ENCODE results near the gene PRR22.

PRR22 gene

DNA sequence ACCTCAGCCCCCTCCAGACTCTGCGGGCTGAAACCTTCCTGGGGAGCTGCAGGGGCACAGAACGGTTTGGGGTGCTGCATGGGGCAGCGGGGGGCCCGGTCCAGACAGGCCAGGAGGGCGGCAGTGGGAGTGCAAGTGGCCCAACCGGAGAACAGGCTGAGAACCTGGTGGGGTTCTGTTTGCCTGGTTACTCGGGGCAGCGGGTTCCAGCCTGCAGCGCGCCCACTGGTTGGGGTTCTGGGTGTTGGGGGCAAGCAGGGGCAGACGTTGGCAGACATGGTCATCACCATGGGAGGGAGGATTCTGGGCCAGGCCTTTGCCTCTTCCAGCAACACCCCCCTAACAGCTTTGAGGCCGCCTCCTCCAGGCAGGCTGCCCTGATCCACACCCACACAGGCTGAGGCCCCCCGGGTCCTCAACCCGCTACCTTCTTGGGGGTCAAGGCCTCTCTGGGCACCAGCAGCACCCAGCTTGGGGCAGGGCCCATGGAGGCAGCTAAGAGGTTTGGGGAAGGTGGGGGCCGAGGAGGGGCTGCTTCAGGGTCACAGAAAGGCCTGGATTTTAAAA, at the start of gene PRR22:
PRR22 (minus strand) TSS at position 166 of the 567 bp plus-strand sequence; CDS start at position 80, 86 bp downstream.
- no peak for DNase-seq

DNA sequence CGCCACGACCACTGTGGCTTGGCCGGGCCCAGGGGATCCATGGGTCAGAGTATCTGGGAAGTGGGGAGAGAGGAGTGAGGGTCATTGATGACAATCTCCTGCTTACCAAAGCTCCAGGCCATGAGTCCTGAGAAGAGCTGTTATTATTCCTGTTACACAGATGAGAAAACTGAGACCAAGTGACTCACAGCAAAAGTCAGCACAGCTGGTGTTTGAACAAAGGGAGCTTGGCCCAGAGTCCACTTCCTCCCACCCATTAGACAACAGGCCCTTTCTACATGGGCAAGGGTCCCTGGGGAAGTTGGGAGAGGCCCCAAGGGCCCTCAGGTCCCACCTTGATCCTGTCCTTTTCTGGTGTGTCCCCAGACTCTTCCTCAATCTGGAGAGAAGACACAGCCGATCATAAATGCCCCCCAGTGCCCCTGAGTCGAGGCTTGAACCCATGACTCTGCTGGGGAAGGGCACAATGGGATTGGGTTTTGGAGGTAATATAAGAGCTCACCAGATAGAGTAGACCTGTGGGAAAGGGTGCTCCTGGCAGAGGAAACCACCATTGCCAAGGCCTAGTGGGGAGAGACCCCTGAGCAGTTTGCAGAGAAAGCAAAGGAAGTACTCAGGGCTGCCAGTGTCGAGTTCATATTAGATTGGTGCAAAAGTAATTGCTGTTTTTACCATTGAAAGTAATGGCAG, 48.1 kb upstream of the PRR22 start:
- peak; percentile 14 for DNase-seq

DNA sequence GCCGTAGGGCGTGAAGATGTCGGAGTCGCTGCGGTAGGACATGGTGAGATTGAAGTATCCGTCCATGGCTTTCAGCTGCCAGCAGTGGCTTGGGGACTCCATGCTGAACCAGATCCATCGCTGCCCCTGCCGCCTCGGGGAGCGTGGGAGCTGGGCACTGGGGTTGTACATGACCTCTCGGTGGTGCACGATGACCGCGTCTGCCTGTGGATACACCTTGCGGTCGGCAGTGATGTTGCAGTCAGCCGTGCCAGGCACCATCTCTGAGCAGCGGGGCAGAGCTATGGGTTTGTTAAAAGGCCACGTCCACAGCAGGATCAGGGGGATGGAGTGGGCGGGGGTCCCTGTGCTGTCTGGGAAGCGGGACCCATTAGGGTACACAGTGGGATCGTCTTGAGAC, 47.5 kb upstream of the PRR22 start:
- peak; percentile 8 for DNase-seq

DNA sequence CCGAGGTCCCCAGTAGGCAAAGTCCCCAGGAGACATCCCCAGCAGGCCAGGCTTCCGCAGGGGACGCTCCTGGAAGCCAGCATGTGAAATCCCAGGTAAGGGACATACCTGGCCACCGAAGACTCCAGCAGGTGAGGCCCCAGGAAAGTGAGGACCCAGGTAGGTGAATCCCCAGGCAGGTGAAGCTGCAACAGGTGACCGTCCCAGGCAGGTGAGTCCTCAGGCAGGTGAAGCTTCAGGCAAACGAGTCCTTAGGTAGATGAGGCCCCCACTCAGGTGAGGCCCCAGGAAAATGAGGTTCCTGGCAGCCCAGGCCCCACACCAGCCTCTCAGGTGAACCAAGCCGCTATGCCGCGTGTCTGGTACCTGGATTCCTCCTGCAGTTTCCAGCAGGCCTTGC, 46.6 kb upstream of the PRR22 start:
- peak; percentile 2 for DNase-seq

DNA sequence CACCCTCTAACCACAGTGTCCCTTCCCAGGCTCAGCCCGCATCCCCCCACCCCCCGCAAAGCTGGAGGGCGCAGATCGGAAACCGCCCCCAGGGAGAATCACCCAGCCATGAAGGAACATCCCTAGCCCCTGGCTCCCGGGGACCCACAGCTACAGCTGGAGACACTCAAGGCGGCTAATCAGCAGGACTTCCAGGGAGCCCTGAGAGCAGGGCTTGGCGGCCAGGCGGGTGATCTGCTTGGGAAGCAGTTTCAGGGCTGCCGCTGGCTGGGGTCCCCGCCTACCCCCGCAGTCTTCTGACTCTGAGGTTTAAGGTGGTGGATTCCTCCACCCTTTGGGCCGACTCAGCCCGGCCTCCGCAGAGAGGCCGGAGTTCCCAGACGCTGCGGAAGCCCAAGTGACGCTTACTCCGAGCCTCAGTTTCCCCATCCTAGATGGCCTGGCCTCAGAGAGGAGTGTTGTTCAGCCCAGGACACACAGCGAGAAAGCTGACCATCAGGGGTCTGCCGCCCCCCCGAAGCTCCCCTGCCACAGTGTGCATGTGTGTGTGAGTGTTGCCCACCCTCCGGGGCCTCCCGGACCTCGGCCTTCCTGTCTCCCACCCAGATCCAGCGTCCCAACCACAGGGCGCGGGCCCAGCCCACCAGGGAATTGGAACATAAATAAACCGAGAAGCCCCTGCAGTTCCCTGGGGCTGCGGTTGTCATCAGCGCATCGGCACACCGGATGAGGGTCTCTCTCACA, 45.2 kb upstream of the PRR22 start:
- peak; percentile 8 for DNase-seq

DNA sequence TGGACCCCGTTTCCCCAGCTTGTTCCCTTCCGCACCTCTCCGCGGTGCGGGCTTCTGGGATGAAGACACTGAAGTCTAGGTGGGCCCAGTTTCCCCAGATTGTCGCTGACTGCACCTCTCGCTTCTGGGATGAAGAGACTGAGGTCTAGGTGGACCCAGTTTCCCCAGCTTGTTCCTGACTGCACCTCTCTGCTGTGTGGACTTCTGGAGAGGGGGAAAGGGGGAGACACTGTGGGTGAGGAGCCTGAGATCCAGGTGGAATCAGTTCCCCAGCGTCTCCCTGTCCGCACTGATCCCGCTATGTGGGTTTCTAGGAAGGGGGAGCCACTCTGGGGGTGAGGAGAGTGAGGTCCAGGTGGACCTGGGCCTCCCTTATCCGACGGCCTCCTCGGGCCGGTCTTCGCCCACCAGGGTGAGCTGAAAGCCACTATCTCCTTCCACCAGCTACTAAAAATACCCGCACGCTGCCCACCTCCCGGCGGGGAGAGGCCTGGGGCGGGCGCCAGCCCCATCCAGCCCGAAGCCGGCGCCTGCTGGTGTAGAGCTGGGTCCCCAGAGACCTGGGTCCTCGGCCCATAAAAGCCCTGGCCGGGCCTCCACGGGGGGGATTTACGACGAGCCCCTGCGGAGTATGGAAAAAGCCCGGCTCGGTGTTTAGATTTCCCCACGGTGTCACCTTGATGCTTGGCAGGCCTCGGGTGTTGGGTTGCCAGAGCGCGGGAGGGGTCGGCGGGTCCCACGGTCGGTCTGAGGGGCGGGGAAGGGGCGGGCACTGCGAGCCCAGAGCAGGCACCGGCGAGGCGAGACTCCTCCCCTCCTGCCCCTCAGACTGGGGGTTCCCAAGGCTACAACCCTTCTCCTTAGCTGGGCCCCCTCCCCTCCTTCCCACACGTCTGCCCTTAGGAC, 44.4 kb upstream of the PRR22 start:
- DNase-seq = no peak

DNA sequence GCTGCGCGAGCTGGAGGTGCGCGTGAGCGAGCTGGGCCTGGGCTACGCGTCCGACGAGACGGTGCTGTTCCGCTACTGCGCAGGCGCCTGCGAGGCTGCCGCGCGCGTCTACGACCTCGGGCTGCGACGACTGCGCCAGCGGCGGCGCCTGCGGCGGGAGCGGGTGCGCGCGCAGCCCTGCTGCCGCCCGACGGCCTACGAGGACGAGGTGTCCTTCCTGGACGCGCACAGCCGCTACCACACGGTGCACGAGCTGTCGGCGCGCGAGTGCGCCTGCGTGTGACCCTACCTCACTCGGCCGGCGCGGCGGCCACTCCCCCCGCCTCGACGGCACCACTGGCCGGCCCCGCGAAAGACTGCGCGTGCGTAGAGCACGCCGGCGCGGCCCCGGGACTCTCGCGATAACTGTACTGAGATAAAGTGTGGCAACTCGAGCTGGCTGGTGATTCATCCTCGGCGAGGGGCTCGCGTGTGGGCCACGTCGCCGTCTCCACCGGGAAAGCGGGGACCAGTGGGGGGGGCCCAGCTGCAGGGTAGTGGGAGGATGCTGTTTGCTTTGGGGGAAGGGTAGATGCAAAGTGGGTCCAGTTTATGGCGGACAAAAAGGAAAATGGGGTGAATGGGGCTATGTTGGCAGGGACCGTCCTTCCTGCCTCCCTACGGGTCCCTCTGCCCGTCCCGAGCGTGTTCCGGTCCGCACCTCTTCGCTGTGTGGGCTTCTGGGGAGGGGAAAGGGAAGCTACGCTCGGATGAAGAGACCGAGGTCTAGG, 43.5 kb upstream of the PRR22 start:
- peak; percentile 97 for DNase-seq

DNA sequence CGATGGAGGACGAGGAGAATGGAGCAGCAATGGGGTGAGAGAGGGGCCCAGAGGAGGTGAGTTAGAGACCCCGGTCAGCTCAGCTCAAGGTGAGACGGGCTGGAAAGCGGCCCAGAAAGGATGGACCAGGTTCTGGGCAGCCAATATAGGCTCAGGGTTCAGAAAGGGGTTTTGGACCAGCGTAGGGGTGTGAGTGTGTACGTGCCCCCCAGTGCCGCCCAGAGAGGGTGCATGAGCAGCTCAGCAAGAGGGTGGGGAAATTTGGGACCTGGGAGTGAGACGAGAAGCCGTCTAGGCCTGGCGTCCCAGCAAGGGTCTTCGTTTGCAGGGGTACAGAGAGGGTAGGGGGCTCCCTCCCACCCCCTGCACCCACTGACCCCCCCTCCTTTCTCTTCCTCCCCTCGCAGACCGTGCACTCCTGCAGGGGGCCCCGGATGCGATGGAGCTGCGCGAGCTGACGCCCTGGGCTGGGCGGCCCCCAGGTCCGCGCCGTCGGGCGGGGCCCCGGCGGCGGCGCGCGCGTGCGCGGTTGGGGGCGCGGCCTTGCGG, 42.9 kb upstream of the PRR22 start:
- DNase-seq = no peak

DNA sequence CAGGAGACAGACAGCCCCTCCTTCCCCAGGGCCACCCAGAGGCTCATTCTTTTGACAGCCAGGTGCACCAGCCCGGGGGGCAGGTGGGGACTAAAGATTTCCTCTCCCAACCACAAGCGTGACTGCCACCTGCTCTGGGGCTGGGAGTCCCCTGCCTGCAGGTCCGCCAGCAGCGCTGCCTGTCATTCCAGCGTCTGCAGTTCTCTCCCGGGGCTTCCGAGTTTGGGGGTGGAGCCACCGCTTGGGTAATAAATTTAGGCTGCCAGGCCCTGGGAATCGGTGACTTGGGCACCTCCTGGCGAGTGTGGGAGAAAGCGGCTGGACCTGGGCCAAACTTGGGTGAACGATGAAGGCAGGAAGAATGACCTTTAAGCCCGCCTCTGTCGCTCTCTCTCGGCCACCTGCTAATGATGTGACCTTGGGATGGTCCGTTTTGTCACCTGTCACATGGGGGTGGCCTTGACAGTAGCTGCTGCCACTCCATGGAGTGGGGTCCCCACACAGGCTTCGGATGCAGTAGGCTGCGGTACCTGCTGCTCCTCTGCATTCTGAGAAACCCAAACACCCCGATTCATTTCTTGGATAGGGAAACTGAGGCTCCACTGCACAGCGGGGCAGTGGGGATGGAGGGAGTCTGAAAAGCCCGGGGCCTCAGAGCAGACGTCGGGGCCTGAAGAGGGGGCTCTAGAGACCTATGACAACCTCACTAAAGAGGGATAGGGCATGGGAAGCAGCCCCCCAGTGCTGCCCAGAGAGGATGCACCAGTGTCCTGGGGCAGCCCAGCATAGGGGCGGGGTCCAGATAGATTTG, 42.2 kb upstream of the PRR22 start:
- DNase-seq = peak; percentile 62

DNA sequence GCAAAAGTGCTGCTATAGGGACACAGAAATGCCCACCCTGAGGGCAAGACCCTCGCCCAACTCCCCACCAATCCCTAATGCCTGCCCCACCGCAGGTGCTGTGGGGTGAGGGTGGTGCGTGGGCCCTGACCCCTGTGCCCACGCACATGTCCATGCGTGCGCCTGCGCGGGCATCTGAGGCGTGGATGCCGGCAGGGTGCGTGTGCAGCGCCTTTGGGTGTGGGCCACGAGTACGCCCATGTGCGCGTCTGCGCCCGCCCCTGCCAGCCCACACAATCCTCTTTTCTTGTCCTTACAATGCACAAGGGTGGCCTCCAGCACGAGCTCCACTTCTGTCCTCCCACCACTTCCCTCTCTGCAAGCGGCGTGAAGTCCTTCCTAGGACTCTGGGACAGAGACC, 40.6 kb upstream of the PRR22 start:
- no peak for DNase-seq

DNA sequence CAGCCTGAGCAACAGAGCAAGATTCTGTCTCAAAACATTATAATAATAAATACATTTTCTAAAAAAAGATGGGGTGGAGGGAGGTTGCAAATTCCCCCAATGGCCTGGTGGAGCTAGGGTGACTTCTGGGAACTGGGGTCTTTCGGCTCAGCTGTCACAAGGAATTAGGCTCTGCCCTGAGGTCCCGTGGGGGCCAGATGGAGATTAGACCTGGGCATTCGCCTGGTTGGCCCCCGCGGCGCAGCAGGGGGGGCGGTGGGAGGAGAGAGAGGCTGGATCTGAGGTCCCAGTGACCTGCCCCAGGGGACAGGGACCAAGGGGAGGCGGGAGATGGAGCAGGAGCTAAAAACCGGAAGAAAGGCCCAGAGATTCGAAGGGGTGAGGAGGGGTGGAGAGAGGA, 40.2 kb upstream of the PRR22 start:
- no peak for DNase-seq

DNA sequence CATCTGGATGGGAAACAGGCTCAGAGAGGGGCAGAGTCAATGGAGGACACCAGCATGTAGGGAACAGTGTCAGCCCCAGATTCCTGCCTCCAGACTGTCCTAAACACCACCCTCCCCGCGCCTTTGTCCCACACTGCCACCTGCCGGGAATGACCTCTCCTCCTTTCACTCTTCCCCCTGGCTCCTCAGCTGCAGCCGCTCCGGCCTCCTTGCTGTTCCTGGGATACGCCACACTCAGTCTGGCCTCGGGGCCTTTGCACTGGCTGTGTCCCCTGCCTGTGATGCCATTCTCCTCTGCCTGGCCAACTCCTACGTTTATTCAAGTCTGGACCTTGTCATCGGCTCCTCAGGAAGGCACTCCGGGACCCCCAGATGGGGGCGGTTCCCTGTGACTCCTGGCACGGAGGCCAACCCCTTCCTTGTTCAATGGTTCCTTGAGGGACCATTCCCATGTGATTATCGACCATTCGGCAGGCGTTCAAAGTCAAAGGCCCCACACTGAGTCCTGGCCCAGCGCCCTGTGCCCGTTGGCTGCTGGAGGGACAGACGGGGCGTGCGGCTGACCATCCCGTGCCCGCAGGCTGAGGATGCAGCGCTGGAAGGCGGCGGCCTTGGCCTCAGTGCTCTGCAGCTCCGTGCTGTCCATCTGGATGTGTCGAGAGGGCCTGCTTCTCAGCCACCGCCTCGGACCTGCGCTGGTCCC, 39.2 kb upstream of the PRR22 start:
- peak; percentile 63 for DNase-seq

DNA sequence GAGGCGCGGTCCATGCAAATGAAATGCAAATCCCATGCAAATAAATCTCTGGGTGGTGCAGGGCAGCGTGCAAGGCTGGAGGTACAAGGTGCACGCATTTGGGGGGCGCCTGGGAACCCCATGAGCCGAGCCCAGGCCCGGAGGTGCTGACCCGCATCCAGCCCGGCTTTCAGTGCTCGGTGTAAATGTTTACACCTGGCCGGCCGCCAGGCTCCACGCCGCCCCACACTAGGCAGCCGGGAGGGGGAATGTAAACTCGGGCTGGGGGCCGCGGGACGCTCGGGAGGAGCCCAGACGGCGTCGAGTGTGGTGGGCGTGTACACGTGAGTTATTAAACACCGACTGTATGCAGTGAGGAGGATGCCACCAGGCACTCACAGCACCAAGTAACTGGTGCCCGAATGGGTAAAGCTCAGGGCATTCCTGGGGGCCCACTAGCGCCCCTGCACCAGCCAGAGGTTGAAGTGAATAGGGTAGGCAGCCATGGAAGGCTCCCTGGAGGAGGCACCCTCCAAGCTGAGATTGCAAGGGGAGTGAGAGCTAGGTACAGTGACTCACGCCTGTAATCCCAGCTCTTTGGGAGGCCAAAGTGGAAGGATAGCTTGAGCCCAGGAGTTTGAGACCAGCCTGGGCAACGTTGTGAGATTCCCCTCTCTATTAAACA, 37.8 kb upstream of the PRR22 start:
- no peak for DNase-seq

DNA sequence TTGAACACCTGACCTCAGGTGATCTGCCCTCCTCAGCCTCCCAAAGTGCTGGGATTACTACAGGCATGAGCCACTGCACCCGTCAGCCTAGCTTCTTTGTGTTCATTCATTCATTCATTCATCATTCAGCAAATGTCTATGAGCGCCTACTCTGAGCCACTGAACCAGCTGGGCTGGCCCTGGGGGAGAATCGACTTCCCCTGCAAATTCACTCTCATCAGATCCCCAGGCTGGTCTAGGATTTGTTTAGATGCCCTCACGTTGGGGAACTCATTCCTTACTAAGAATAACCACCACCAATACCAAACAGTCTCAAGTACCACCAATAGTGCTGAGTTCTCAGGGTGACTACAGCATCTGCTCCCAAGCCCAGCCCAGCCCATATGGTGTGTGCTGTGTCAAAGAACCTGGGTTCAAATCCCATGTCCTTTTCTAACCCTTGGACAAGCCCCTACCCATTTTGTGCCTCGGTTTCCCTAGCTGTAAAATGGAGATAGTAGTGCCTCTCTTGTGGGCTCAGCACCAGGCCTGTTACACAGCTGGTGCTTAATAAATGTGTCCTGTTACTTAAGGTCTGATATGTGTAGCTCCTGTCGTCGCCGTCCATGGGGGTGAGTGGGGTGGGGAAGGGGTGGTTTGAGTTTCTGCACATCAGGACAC, 37.1 kb upstream of the PRR22 start:
- no peak for DNase-seq

DNA sequence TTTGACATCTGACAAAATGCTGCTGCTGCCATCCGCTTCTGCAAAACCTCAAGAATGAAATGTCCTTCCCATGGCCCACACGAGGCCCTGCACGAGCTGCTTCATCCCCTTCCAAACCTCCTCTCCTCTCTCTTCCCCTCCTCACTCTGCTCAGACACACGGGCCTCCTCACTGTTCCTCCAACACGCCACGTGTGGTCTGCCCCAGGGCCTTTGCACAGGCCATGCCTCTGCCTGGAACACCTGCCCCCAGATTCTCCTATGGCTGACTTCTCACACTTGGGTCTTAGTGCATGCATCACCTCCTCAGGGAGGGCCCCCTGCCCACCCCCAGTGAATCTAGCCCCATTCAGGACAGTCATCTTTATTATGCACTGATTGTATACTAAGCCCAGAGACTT, 36.2 kb upstream of the PRR22 start:
- DNase-seq = no peak

DNA sequence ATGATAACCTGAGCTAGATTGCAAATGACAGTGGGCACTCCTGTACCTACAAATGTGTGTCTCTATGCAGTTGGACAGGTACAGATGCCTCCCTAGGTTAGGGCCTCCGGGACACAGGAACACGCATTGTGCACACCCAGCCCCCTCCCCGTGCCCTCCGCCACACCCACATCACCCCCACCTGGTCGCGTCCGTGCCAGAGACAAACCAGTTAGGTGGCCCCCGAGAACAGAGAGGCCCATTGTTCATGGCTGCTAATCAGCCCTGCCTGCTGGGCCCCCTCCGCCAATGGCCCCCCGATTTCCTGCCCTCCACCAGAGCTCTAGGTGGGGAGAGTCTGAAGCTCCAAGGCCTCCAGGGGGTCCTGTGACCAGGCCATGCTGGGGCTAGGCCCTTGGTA, 34.0 kb upstream of the PRR22 start:
- DNase-seq = no peak

DNA sequence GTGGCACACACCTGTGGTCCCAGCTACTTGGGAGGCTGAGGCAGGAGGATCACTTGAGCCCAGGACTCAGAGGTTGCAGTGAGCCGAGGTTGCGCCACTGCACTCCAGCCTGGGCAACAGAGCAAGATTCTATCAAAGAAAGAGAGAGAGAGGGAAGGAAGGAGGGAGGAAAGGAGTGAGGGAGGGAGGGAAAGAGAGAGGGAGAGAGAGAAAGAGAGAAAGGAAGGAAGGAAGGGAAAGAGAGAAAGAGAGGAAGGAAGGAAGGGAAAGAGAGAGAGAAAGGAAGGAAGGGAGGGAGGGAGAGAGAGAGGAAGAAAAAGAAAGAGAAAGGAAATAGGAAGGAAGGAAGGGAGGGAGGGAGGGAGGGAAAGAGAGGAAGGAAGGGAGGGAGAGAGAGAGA, 32.7 kb upstream of the PRR22 start:
- no peak for DNase-seq

DNA sequence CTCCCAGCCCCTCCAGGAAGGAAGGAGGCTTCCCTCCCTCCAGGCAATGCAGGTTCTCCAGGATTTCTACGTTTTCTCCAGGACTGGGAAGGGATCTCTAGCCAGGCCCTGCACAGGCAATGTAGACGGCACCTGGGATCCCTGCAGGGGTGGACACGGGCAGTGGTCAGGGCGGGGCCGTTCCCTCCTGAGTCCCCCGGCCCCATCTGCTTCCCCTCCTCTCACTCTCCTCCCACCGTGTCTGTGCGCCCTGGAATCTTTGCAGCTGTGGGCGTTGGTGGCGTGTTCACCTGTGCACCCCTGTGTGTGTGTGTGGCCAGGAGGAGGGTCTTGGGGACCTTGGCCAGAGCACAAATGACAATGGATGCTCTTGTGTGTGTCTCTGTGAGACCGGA, 30.3 kb upstream of the PRR22 start:
- no peak for DNase-seq

DNA sequence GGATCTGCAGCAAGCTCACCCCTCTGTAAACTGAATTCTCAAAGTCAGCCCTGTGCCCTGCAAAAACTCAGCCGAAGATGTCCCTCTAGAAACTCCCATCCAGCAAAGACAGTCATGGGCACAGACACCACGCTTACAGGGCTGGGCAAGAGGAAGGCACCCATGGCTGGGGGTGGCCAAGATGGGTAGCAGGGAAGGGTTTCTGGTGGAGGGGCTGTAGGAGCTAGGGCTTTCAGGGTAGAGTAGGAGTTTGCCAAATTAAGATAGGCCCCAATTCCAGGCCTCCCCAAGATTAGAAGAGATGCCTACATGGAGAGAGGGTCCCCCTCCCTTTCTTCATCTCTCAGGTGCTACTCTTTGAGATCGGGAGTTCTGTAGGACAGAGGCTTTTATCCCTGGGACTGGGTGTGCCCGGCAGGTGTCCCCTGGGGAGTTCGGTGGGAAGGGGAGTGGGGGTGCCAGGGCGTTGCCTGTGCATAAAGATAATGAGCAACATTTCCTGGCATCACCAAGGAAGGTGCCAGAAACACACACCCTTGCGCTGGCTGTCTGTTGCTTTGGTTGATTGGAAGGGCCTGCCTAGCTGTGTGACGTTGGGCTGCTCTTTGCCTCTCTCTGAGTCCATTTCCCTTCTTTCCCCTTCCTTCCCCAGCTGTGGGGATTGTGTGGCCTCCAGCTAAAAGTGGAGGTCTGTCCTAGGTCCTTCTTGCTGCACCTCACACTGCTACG, 29.7 kb upstream of the PRR22 start:
- no peak for DNase-seq
